ENCODE data around the gene NAT14.
"Not testable (repeated sequence)": the region's sequence is repeated elsewhere in the genome, so short reads cannot be mapped to it uniquely, and the experiment has no call there.

NAT14 gene

DNA sequence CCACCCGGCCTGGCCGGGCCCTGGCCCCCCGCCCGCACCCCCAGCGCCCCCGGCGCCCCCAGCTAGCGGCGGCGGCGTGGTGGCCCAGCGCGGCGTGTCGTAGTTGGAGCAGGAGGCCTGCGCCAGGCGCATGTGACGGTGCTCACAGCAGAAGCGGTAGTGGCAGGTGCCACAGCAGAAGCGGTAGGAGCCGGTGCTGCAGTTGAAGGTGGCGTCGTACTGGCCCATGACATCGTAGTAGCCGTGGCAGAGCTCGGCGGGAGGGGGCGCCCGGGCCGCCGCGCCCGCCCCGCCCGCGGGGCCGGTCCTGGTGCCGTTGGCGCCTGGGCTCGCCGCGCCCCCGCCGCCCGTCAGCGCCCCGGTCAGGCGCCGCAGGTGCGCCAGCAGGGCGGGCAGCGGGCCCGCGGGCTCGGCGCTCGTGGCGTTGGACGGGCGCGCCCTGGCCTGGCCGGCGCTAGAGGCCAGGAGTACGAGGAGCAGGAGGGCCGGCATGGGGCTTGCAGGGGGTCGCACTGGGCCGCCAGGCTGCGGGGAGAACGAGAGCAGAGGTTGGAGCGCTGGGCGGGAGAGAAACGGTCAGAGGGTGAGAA is 42.5 kb upstream of the NAT14 start:
- no peak for DNase-seq (ENCODE audit: extremely low read depth, low read depth)
- TF ChIP-seq, protein P1, sequence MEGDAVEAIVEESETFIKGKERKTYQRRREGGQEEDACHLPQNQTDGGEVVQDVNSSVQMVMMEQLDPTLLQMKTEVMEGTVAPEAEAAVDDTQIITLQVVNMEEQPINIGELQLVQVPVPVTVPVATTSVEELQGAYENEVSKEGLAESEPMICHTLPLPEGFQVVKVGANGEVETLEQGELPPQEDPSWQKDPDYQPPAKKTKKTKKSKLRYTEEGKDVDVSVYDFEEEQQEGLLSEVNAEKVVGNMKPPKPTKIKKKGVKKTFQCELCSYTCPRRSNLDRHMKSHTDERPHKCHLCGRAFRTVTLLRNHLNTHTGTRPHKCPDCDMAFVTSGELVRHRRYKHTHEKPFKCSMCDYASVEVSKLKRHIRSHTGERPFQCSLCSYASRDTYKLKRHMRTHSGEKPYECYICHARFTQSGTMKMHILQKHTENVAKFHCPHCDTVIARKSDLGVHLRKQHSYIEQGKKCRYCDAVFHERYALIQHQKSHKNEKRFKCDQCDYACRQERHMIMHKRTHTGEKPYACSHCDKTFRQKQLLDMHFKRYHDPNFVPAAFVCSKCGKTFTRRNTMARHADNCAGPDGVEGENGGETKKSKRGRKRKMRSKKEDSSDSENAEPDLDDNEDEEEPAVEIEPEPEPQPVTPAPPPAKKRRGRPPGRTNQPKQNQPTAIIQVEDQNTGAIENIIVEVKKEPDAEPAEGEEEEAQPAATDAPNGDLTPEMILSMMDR (IDR thresholded peaks at IDR 0.05; ENCODE audit: low read depth, low read length) = no peak

DNA sequence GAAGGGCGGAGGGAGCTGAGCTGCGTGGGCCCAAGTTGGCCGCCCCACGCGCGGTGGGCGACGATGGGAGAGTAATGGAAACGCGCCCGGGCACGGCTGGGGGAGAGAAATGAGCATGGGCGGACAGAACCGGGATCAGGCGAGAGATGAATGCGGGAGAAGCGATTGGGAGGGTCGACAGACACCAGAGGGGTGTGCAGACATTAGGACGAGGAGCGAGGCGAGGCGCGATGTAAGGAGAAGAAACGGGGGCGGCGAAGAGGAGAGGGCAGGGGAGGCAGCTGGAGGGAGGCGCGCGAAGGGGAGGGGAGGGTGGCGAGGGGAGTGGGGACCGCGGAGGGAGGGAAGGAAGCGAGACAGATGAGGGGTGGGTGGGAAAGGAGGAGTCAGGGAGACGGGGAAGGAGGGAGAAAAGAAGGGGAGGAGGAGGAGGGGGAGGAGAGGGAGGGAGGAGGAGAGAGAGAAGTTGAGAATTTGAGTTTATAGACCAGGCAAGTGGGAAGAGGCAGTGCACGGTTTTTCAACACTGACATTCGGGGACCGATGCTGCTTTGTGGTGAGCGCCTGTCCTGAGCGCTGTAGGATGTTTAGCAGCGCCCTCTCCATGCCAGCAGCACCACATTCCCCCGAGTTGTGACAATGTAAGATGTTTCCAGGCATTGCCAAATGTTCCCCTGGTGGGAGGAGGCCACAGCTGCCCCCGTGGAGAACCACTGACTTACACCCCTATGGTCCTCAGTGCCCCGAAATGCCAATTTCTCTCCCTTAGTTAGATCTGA is 41.8 kb upstream of the NAT14 start, which contains the start of gene SHISA7:
Gene SHISA7, minus strand, starts transcription at position 256 of the 779 bp plus-strand sequence. CDS start 437 bp downstream, outside the sequence.
- DNase-seq (ENCODE audit: extremely low read depth, low read depth) = no peak
- TF ChIP-seq, protein P1 (IDR thresholded peaks at IDR 0.05; ENCODE audit: low read depth, low read length) = no peak

DNA sequence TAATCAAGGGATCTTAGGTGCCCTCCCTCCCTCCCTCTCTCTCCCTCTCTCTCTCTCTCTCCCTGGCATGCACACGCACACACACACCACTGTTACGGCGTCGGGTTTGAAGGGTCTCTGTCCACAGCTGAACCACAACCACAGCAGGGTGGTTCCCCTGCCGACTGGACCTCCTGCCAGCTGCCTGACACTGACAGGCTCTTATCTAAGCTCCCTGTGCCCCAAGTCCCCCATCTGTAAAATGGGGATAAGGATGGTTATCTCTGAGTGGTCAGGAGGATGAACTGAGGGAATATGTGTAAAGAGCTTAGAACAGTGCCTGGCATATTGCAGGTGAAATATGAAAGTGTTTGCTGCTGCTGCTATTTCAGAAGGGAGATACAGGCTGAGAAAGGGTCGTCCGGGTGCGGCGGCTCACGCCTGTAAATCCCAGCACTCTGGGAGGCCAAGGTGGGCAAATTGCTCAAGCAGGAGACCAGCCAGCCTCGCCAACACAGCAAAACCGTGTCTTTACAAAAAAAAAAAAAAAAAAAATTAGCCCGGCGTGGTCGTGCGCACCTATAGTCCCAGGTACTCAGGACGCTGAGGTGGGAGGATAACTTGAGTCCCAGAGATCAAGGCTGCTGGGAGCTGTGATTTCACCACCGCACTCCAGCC is 41.0 kb upstream of the NAT14 start:
- TF ChIP-seq, protein P1 (IDR thresholded peaks at IDR 0.05; ENCODE audit: low read depth, low read length) = no peak
- DNase-seq (ENCODE audit: extremely low read depth, low read depth) = no peak

DNA sequence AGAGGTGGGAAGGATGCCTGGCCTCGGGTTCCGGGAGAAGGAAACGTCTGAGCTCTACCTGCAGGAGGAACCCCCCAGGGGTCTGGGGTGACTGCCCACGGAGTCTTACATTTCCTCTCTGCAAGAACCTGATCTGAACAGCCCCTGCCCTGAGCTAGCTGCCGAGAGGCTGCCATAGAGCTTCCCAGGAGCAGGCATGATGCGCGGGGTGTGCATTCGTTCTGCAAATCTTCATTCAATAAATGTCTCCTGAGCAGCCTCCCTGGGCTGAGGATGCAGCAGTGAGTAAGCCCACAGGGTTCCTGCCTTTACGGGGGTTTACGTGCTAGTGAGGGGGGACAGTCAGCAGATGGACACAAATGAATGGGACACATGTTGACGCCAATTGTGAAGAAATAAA is 40.3 kb upstream of the NAT14 start:
- TF ChIP-seq, protein P1 (IDR thresholded peaks at IDR 0.05; ENCODE audit: low read depth, low read length) = no peak
- no peak for DNase-seq (ENCODE audit: extremely low read depth, low read depth)

DNA sequence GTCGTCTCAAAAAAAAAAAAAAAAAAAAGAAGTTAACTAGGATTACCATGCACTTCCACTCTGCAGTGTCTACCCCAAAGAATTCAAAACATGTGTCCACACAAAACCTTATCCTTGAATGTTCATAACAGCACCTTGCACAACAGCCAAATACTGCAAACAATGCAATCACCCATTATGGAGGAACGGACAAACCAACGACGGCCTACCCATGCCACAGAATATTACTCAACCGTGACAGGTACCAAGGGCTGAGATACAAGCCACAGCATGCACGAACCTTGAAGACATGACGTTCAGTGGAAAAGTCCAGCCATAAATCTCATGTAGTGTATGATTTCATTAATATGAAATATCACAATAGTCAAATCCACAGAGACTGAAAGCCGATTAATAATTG is 38.9 kb upstream of the NAT14 start:
- TF ChIP-seq, protein P1 (IDR thresholded peaks at IDR 0.05; ENCODE audit: low read depth, low read length) = no peak
- DNase-seq (ENCODE audit: extremely low read depth, low read depth) = no peak

DNA sequence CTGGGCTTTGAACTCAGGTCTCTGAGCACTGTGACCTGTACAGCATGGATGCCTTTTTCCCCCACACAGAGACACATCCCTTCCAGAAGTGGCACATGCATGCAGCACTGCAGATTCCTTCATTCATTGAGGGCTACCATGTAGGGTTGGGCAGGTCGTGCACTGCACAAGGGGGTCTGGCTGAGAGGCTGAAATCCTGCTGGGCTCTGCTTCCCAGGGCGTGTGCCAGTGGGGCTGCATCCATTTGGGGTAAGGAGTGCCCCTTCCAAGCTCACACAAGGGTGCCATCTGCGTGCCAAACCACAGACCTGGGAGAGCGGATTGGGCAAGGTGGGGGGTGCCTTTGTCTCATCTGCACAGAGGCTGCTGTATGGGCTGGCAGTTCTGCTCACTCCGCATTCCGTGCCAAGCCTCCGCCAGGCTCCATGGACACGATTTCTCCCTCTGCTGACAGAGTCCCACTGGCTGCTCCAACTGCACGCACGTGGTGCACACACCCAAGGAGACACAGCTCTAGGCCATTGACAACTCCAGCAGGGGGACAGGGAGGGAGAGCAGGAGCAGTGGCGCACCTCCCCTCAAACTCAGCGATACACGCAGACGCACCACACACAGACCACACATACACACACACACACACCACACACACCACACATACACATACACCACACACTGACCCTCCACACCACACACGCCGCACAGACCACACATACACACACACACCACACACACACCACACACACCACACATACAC is 37.4 kb upstream of the NAT14 start:
- TF ChIP-seq, protein P1 (IDR thresholded peaks at IDR 0.05; ENCODE audit: low read depth, low read length) = no peak
- DNase-seq (ENCODE audit: extremely low read depth, low read depth) = no peak

DNA sequence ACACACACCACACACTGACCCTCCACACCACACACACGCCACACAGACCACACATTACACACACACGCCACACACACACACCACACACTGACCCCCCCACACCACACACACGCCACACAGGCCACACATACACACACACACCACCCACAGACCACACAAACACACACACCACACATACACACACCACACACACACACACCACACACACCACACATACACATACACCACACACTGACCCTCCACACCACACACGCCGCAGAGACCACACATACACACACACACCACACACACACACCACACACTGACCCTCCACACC is 36.9 kb upstream of the NAT14 start:
- not testable (repeated sequence) for DNase-seq (ENCODE audit: extremely low read depth, low read depth)

Measured in AG09319 (cell line).